ENCODE results near the gene SLCO3A1. TPM values are rescaled to one million over a fixed set of nuclear protein-coding genes. Genes with fewer than 3 reads are reported as not detected.

SLCO3A1 gene
- total RNA-seq, 1 donor, result 8.6 TPM

- DNase-seq (ENCODE audit: low read depth), result no peak
- no peak overlapping the region for H3K4me3 ChIP-seq (ENCODE audit: low read depth, low read length)
- no peak for TF ChIP-seq CTCF (IDR thresholded peaks at IDR 0.05; ENCODE audit: insufficient read depth, low read depth, low read length)
Observed at GRCh38 chr15:91878319-91878870, 24.9 kb downstream of the SLCO3A1 start.

GRCh38 chr15:91879158-91879557 lies 25.6 kb downstream of the SLCO3A1 start:
- H3K4me3 ChIP-seq (ENCODE audit: low read depth, low read length), result no peak overlapping the region
- no peak for TF ChIP-seq CTCF (IDR thresholded peaks at IDR 0.05; ENCODE audit: insufficient read depth, low read depth, low read length)
- no peak for DNase-seq (ENCODE audit: low read depth)

GRCh38 chr15:91880373-91880772 lies 26.9 kb downstream of the SLCO3A1 start:
- no peak for DNase-seq (ENCODE audit: low read depth)
- no peak overlapping the region for H3K4me3 ChIP-seq (ENCODE audit: low read depth, low read length)
- TF ChIP-seq CTCF (IDR thresholded peaks at IDR 0.05; ENCODE audit: insufficient read depth, low read depth, low read length), result no peak

- no peak for DNase-seq (ENCODE audit: low read depth)
- H3K4me3 ChIP-seq (ENCODE audit: low read depth, low read length), result no peak overlapping the region
- TF ChIP-seq CTCF (IDR thresholded peaks at IDR 0.05; ENCODE audit: insufficient read depth, low read depth, low read length), result no peak
Observed at GRCh38 chr15:91881569-91882297, 28.2 kb downstream of the SLCO3A1 start.

GRCh38 chr15:91882858-91883586 lies 29.5 kb downstream of the SLCO3A1 start:
- no peak overlapping the region for H3K4me3 ChIP-seq (ENCODE audit: low read depth, low read length)
- DNase-seq (ENCODE audit: low read depth), result no peak
- TF ChIP-seq CTCF (IDR thresholded peaks at IDR 0.05; ENCODE audit: insufficient read depth, low read depth, low read length), result no peak

DNA sequence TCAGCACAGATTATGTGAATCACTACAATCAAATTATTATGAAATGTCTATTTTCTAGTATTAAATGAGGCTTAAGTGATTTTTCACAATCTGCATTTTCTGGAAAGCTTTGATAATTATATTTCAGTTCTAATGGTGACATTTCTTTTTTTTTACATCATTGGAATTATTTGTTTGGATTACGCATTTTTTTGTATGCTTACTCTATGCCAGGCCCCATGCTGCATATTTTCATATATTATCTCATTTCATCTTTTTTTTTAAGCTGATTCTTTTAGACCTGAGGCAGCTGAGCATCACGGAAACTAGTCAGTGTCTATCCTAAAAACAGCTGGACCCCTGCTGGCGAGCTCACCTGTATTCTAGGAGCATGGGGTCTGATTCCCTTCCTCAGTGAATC lies 31.1 kb downstream of the SLCO3A1 start:
- no peak for DNase-seq (ENCODE audit: low read depth)
- H3K4me3 ChIP-seq (ENCODE audit: low read depth, low read length), result no peak overlapping the region
- TF ChIP-seq CTCF (IDR thresholded peaks at IDR 0.05; ENCODE audit: insufficient read depth, low read depth, low read length), result no peak

Measured in fibroblast of villous mesenchyme (primary cell).